Activated CD8-positive, alpha-beta memory T cell treated with anti-CD3 and anti-CD28 coated beads for 1 hour (primary cell): ENCODE results near the gene RELN.
"Not testable (repeated sequence)": the region's sequence is repeated elsewhere in the genome, so short reads cannot be mapped to it uniquely, and the experiment has no call there.

Experiments
- DNase-seq, 2 donors: peaks; one replicate each; pipeline ENCODE4 v3.0.0-alpha.2; 2020; ENCODE audit warnings: low read depth in 1 of 2; ENCODE audit errors: extremely low read depth in 1 of 2

The RELN gene

GRCh38 chr7:103856929-103857328 is 132.5 kb downstream of the RELN start:
- no peak for DNase-seq

GRCh38 chr7:103855671-103856070 is 133.8 kb downstream of the RELN start:
- no peak for DNase-seq

DNA sequence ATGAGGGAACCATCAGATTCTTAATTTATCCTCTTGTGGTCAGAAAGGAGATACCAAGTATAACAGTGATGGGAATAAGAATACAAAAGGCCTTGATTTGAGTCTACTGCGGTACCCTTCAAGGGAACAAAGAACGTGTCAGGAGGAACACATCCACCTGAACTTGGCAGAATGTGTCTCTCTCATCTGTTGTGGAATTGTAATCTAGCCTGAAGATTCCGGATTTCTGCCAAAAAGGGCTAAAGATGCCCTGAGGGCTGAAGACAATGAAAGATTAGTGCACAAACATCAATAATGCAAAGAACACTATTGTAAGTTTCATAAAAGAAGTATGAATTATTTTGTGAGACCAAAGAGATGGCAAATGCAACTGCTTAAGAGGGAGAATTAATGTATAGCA is 134.8 kb downstream of the RELN start:
- no peak for DNase-seq

- DNase-seq, result no peak
These were observed 138.1 kb downstream of the RELN start for GRCh38 chr7:103851357-103851756.

GRCh38 chr7:103843689-103844480 is 145.6 kb downstream of the RELN start:
- DNase-seq, result no peak

DNA sequence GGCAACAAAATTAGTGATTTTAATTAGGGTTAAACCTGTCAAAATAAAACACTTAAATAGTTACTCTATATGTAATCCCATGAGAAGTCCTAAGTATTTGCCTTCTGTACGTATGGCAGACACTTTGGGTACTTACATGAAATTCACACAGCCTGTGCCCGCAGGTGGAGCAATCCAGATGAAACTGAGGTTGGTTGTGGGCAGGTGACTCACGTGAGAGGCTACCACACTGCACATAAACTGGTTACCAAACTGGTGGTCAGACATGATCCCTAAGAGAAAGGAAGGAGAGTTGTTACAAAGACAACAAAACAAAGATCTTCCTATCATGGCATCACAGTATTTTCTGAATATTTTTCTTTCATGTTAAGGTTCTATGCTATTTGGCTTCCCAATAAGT is 156.1 kb downstream of the RELN start:
- no peak for DNase-seq

- DNase-seq, result no peak
These were observed 157.0 kb downstream of the RELN start for GRCh38 chr7:103832438-103832837.

GRCh38 chr7:103824251-103824650 is 165.2 kb downstream of the RELN start:
- no peak for DNase-seq

GRCh38 chr7:103823084-103823483 is 166.4 kb downstream of the RELN start:
- DNase-seq, result no peak

GRCh38 chr7:103821092-103821491 is 168.4 kb downstream of the RELN start:
- DNase-seq, result no peak

DNA sequence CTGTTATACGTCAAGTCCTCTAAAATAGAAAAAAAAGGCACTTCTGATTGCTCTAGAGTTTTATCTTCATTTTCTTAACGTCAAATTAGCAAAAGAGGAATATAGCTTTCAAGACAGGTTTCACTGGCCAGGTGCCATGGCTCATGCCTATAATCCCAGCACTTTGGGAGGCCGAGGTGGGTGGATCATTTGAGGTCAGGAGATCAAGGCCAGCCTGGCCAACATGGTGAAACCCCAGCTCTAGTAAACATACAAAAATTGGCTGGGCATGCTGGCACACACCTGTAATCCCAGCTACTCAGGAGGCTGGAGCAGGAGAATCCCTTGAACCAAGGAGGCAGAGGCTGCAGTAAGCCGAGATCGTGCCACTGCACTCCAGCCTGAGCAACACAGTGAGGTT is 173.5 kb downstream of the RELN start:
- DNase-seq, result not testable (repeated sequence)

- no peak for DNase-seq
These were observed 175.5 kb downstream of the RELN start for GRCh38 chr7:103813970-103814369.

- no peak for DNase-seq
These were observed 177.5 kb downstream of the RELN start for GRCh38 chr7:103811997-103812396.

GRCh38 chr7:103811290-103811689 is 178.2 kb downstream of the RELN start:
- no peak for DNase-seq

DNA sequence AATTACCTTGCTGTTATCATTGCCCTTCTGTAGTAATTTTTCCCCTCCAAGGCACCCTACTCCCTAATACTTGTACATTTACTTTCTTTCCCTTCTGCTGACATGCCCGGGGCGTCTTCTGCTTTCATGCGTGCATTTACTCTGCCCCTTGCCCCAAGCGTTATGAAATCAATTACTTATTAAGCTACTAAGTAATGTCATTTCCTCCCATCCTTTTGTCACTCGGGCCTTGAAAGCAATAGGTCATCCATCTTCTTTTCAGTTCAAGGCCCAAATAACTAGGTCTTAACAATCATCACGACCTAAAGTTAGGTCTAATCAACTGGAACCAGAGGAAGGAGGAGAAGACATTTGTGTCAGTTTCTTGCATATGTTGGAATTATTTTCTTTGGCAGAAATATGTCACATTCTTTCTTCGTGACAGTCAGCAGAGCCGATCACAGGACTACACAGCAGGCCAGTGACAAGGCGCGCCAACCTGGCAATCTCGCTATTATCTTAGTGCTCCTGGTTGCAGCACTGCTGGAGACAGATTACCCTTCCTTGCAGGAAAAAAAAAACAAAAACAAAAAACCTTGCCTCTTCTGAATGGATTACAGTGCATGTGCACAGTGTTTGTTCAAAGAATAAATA is 179.2 kb downstream of the RELN start:
- DNase-seq, result no peak

- DNase-seq, result no peak
These were observed 180.0 kb downstream of the RELN start for GRCh38 chr7:103809229-103809994.

GRCh38 chr7:103805346-103805745 is 184.1 kb downstream of the RELN start:
- DNase-seq, result no peak

GRCh38 chr7:103803631-103804030 is 185.8 kb downstream of the RELN start:
- no peak for DNase-seq

DNA sequence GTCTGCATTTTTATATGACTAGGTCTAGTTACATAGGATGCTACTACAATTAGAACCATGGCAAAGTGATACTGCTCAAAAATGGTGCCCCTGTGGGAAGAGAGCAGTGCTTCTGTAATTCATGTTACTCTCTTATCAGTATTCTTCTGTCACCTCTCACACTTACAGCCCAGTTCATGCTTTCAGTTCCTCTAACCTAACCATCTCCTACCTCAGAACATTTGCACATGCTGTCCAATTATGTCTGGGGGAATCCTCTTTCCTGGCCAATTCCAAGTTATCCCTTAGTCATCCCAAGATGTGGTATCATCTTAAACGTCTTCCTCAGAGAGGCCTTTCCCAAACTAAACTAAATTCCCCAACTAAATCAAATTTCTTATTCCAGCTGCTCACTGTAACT is 190.2 kb downstream of the RELN start:
- DNase-seq, result no peak

DNA sequence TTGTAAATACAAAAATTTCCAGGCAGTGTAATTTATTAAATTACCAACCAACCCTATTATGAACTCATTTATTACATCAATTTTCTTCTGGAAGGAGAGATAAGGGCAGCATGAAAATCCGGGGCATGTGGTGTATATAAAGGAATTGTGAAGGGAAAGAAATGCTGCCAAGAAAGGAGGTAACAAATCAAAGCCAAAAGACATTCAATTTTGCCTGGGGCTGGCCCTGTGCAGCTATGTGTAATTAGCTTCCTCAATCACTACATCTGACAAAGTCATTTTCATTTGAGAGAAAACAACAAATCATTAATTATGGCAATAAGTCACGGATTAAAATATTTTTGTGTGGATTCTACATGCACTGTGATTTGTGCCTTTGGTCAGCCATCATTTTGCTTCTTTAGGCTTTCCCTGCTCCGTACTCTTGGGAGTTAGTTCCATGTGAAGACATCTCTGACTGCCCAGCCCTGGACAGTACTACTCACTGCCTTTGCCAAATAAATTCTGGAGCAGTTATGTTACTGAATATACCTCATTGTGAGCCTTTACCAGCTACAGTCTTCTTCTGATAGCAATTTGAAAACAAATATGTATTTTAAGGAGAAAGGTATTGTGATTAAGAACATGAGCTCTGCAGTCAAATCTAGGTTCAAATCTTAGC is 191.7 kb downstream of the RELN start:
- no peak for DNase-seq

GRCh38 chr7:103796327-103796962 is 193.0 kb downstream of the RELN start:
- no peak for DNase-seq
